GM21515 (cell line): ENCODE results near the gene RAB22A.
"Not testable (repeated sequence)": the region's sequence is repeated elsewhere in the genome, so short reads cannot be mapped to it uniquely, and the experiment has no call there.

Source experiments
- ATAC-seq: cut with Tn5 transposase; IDR thresholded peaks from one replicate; pipeline ENCODE4 v1.9.1; 2021; ENCODE audit not compliant: unreplicated experiment

The RAB22A gene

DNA sequence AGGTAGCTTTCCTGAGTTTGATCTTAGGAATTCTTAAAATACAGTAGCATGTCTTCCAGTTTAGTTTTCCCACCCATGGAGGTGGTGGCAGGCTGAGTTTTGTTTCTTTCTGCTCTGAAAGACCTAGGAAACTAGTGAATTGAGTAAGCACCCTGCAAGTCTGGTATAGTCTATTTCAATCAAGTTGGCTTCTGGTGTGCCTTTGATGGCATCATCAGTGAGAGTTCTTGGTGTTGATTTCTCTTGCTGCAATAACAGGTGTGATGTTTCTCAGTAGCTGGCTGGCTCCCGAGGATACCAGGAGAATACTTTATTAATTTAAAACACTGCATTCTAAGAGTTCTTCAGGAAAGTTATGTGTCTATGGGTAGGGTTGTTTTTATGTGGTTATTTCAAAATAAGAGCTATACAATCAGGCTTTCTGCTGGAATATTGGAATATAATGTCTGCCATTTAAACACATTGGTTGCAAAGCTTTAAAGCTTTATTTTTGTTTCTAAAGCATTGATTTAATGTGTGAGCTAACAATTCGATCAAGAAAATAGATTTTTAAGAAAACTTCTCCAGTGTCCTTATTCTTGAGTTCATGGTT lies 98.5 kb downstream of the RAB22A start:
- no peak for ATAC-seq

DNA sequence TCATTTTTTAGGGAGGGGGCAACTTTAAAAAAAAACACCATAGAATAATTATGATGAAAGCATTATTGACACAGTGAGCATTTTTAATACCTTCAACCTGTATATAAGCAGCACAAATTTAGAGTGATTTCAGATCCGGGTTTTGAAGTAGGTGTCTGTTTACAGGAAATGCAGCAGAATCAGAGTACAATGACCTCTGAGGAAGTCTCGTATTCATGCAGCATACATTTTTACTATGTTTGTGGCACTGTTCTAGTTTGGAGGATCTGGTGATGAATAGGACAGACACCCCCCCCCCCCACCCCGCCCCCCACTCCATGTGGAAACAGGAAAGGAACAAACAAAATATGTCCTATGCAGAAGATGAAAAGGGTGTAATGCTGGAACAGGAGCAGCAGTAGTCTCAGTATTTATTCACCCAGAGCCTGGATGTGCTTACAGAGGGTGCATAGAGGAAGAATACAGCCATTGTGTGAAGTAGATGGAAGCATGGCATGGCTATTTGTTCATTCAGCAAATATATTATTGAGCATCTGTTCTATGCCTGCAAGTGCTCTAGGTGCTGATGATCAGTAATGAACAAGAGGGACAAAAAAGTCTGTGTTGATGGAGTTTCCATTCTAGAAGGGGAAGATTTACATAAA lies 99.2 kb downstream of the RAB22A start:
- ATAC-seq: no peak

DNA sequence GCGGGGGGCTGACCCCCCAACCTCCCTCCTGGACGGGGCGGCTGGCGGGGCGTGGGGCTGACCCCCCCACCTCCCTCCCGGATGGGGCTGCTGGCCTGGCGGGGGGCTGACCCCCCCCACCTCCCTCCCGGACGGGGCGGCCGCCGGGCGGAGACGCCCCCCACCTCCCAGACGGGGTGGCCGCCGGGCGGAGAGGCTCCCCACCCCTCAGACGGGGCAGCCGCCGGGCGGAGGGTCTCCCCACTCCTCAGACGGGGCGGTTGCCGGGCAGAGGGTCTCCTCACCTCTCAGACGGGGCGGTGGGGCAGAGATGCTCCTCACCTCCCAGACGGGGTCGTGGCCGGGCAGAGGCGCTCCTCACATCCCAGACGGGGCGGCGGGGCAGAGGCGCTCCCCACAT lies 104.7 kb downstream of the RAB22A start:
- not testable (repeated sequence) for ATAC-seq

DNA sequence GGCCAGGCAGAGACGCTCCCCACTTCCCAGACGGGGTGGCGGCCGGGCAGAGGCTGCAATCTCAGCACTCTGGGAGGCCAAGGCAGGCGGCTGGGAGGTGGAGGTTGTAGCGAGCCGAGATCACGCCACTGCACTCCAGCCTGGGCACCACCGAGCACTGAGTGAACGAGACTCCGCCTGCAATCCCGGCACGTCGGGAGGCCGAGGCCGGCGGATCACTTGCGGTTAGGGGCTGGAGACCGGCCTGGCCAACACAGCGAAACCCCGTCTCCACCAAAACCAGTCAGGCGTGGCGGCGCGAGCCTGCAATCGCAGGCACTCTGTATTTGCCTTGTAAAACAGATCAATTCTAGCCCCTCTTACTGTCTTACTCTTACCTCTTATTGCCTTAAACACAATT lies 105.3 kb downstream of the RAB22A start:
- not testable (repeated sequence) for ATAC-seq

DNA sequence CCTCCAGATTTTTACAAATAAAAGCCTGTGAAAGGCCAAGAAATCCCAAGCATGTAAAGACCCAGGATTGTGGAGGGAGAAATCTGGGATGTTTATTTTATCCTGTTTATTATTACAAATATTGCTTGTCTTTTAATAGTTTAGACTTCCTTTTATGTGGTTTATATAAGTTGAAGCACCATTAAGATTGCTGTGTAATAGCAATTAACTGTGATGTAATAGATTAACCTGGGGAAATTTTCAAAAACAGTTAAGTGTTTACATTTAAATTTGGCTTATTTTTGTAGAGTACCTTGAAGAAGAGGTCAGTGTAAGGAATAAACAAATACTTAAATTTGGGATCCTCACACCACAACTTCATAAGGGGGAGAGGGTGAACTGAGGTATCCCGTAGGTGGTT lies 106.5 kb downstream of the RAB22A start:
- ATAC-seq: no peak

DNA sequence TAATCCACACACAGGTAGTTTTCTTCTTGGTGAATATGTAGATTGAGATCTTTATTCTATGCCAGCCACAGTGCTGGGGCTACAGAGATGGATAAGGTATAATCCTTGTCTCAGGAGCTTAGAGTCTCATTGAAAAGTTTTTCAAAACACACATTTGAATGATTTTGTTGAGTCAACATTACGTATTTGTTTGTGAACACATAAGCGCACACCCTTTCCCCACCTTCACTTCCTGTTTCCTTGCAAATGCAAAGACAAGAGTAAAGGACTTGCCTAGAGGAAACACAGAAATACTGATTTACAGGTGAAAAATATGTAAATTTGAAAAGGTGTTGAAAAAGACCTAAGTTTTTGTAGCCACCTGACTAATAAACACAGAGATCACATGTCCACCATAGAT lies 107.3 kb downstream of the RAB22A start:
- no peak for ATAC-seq
